Measurements from ENCODE around the gene IRS2.

GRCh38 chr13:109745702-109746101, 40.7 kb downstream of the IRS2 start:
- TF ChIP-seq, protein P1, sequence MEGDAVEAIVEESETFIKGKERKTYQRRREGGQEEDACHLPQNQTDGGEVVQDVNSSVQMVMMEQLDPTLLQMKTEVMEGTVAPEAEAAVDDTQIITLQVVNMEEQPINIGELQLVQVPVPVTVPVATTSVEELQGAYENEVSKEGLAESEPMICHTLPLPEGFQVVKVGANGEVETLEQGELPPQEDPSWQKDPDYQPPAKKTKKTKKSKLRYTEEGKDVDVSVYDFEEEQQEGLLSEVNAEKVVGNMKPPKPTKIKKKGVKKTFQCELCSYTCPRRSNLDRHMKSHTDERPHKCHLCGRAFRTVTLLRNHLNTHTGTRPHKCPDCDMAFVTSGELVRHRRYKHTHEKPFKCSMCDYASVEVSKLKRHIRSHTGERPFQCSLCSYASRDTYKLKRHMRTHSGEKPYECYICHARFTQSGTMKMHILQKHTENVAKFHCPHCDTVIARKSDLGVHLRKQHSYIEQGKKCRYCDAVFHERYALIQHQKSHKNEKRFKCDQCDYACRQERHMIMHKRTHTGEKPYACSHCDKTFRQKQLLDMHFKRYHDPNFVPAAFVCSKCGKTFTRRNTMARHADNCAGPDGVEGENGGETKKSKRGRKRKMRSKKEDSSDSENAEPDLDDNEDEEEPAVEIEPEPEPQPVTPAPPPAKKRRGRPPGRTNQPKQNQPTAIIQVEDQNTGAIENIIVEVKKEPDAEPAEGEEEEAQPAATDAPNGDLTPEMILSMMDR (conservative IDR thresholded peaks at IDR 0.05; ENCODE audit: low read length), result no peak
- no peak for TF ChIP-seq EZH2phosphoT487 (IDR thresholded peaks at IDR 0.05; ENCODE audit: borderline replicate concordance)
